ENCODE data around the gene ZNF787.

Gene ZNF787

DNA sequence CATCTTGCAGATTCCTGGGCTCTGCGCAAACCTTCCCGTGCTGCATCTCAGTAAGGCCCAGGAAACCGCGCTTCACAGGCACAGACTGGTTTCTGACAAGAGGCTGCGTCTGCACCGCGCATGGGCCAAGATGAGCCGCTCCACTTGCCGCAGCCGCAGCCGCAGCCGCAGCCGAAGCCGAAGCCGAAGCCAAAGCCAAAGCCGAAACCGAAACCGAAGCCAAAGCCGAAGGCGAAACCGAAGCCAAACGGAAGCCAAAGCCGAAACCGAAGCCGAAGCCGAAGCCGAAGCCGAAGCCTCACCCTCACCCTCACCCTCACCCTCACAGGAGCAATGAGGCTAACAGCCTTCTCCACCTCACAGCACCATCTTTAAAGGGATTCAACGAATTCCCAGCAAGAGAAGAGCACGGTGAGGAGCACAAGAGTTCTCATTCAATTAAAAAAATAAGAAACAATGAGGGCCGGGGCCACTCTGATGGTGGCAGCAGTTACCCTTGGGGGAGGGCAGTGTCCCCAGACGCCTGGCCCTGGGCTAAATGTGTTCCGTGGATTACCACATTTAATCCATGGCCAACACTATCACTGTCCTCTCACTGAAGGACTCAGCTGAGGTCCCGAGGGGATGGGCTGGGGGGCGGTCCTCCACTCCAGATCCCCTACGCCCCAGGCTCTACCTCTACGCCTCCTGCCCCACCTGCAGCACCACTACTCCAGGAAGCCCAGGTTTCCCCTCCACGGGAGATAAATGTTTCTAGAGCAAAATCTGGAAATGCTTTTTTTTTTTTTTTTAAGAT, 29.1 kb downstream of the ZNF787 start:
- no peak for ATAC-seq
- TF ChIP-seq, protein P1, sequence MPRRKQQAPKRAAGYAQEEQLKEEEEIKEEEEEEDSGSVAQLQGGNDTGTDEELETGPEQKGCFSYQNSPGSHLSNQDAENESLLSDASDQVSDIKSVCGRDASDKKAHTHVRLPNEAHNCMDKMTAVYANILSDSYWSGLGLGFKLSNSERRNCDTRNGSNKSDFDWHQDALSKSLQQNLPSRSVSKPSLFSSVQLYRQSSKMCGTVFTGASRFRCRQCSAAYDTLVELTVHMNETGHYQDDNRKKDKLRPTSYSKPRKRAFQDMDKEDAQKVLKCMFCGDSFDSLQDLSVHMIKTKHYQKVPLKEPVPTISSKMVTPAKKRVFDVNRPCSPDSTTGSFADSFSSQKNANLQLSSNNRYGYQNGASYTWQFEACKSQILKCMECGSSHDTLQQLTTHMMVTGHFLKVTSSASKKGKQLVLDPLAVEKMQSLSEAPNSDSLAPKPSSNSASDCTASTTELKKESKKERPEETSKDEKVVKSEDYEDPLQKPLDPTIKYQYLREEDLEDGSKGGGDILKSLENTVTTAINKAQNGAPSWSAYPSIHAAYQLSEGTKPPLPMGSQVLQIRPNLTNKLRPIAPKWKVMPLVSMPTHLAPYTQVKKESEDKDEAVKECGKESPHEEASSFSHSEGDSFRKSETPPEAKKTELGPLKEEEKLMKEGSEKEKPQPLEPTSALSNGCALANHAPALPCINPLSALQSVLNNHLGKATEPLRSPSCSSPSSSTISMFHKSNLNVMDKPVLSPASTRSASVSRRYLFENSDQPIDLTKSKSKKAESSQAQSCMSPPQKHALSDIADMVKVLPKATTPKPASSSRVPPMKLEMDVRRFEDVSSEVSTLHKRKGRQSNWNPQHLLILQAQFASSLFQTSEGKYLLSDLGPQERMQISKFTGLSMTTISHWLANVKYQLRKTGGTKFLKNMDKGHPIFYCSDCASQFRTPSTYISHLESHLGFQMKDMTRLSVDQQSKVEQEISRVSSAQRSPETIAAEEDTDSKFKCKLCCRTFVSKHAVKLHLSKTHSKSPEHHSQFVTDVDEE (CRISPR knock-in tag; IDR thresholded peaks at IDR 0.05), result no peak
- TF ChIP-seq, protein P2, sequence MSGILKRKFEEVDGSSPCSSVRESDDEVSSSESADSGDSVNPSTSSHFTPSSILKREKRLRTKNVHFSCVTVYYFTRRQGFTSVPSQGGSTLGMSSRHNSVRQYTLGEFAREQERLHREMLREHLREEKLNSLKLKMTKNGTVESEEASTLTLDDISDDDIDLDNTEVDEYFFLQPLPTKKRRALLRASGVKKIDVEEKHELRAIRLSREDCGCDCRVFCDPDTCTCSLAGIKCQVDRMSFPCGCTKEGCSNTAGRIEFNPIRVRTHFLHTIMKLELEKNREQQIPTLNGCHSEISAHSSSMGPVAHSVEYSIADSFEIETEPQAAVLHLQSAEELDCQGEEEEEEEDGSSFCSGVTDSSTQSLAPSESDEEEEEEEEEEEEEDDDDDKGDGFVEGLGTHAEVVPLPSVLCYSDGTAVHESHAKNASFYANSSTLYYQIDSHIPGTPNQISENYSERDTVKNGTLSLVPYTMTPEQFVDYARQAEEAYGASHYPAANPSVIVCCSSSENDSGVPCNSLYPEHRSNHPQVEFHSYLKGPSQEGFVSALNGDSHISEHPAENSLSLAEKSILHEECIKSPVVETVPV (CRISPR knock-in tag; IDR thresholded peaks at IDR 0.05), result no peak
- TF ChIP-seq ZC3H10 (CRISPR knock-in tag; IDR thresholded peaks at IDR 0.05), result no peak
- no peak for TF ChIP-seq GLIS3 (CRISPR knock-in tag; IDR thresholded peaks at IDR 0.05)
- no peak for TF ChIP-seq TCF4 (CRISPR knock-in tag; IDR thresholded peaks at IDR 0.05; ENCODE audit: borderline replicate concordance)
- no peak for TF ChIP-seq RARB (CRISPR knock-in tag; IDR thresholded peaks at IDR 0.05)
- TF ChIP-seq ZNF565 (CRISPR knock-in tag; conservative IDR thresholded peaks at IDR 0.05; ENCODE audit: low read depth), result no peak
- no peak for TF ChIP-seq ARNTL (CRISPR knock-in tag; IDR thresholded peaks at IDR 0.05; ENCODE audit: borderline replicate concordance, low read depth)
- no peak for TF ChIP-seq PPARA (CRISPR knock-in tag; IDR thresholded peaks at IDR 0.05; ENCODE audit: borderline replicate concordance)
- TF ChIP-seq ZFP30 (CRISPR knock-in tag; IDR thresholded peaks at IDR 0.05), result no peak

DNA sequence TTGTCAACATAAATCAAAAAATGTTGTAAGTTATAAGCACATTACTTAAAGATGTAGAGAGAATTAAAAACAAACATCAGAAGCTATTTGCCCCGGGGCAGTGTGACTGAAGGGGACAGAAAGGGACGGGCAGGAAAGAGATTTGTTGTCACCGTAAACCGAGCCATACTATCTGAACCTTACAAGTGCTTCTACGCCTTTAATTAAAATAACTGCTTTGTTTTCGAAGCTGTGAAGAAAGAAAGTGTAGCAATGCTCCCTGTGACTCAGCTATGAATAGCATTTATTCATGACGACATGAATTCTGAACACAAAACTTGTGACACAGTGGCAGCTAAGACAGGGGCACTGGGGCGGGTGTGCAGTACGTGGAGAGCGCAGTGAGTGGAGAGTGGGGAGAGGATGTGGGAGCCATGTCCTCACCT, 30.0 kb downstream of the ZNF787 start:
- ATAC-seq, result no peak
- TF ChIP-seq, protein P2 (CRISPR knock-in tag; IDR thresholded peaks at IDR 0.05), result no peak
- no peak for TF ChIP-seq CSDC2 (CRISPR knock-in tag; IDR thresholded peaks at IDR 0.05)
- no peak for TF ChIP-seq GLIS3 (CRISPR knock-in tag; IDR thresholded peaks at IDR 0.05)
- no peak for TF ChIP-seq ZNF70 (CRISPR knock-in tag; IDR thresholded peaks at IDR 0.05)
- TF ChIP-seq RARB (CRISPR knock-in tag; IDR thresholded peaks at IDR 0.05), result no peak
- TF ChIP-seq BACH2 (CRISPR knock-in tag; IDR thresholded peaks at IDR 0.05; ENCODE audit: borderline replicate concordance), result no peak
- no peak for TF ChIP-seq ISL1 (CRISPR knock-in tag; IDR thresholded peaks at IDR 0.05)
- TF ChIP-seq, protein P1 (CRISPR knock-in tag; IDR thresholded peaks at IDR 0.05), result no peak
- TF ChIP-seq, protein P3, sequence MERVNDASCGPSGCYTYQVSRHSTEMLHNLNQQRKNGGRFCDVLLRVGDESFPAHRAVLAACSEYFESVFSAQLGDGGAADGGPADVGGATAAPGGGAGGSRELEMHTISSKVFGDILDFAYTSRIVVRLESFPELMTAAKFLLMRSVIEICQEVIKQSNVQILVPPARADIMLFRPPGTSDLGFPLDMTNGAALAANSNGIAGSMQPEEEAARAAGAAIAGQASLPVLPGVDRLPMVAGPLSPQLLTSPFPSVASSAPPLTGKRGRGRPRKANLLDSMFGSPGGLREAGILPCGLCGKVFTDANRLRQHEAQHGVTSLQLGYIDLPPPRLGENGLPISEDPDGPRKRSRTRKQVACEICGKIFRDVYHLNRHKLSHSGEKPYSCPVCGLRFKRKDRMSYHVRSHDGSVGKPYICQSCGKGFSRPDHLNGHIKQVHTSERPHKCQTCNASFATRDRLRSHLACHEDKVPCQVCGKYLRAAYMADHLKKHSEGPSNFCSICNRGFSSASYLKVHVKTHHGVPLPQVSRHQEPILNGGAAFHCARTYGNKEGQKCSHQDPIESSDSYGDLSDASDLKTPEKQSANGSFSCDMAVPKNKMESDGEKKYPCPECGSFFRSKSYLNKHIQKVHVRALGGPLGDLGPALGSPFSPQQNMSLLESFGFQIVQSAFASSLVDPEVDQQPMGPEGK (CRISPR knock-in tag; IDR thresholded peaks at IDR 0.05; ENCODE audit: borderline replicate concordance), result no peak
- TF ChIP-seq ZNF565 (CRISPR knock-in tag; conservative IDR thresholded peaks at IDR 0.05; ENCODE audit: low read depth), result no peak
- no peak for TF ChIP-seq TOX (CRISPR knock-in tag; IDR thresholded peaks at IDR 0.05; ENCODE audit: borderline replicate concordance)
- TF ChIP-seq ARNTL (CRISPR knock-in tag; IDR thresholded peaks at IDR 0.05; ENCODE audit: borderline replicate concordance, low read depth), result no peak

DNA sequence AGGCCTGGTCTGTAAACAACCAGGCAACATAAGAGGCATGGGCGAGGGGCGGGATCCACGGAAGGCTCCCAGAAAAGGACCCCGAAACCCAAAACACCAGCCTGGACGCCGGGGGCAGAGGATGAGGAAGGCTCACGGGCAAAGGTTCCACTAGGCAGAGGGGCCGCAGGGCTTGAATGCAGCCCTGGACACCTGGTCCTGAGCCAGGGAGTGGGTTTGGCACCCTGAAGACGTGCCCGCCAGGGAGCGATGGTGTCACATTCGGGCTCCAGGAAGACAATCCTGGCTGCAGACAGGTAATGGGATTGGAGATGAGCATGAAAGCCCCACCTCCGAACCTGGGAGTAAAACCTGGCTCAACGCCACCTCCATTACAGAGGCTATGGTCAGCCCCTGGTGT, 31.8 kb downstream of the ZNF787 start:
- TF ChIP-seq GLIS3 (CRISPR knock-in tag; IDR thresholded peaks at IDR 0.05), result no peak
- TF ChIP-seq ZNF70 (CRISPR knock-in tag; IDR thresholded peaks at IDR 0.05), result no peak
- no peak for ATAC-seq

Measured in SK-N-SH treated with all-trans-retinoic acid at 6 μM for 48 hours (cell line).